Panc1 (cell line): Measurements from ENCODE around the gene SCN2A. TPM values are rescaled to one million over a fixed set of nuclear protein-coding genes. Genes with fewer than 3 reads are reported as not detected.

Experiments
- ATAC-seq: fragments of 200-7000 bp; cut with Tn5 transposase; 2 replicates; pipeline ENCODE4 v1.9.1; 2020; ENCODE audit warnings: mild to moderate bottlenecking, moderate library complexity
- BruUV-seq: library from RNA; stranded (reverse); fragments of 400-500 nt; replicated peaks from 2 replicates; lab custom pipeline; 2021; lab: Mats Ljungman, UMichigan
- CTCF ChIA-PET: fragments of 300-600 bp; sonication (Branson Sonifier 250); formaldehyde crosslinking; loops from one replicate; lab custom pipeline; 2022; ENCODE audit warnings: antibody characterized with exemption; lab: Charles Lee
- POLR2A ChIA-PET: fragments of 300-600 bp; sonication (Branson Sonifier 250); formaldehyde crosslinking; loops from one replicate; lab custom pipeline; 2022; ENCODE audit warnings: antibody characterized with exemption; lab: Charles Lee
- DNase-seq: peaks from one replicate; pipeline ENCODE4 v3.0.0-alpha.2; 2010; ENCODE audit warnings: low read depth, low spot score
- H3K27ac ChIP-seq: 2 replicates; pipeline ENCODE4 v1.5.1; 2011; ENCODE audit warnings: mild to moderate bottlenecking, low read length, inconsistent platforms
- H3K27me3 ChIP-seq: fragments of 200-500 bp; sonication (Bioruptor generic); 2 replicates; pipeline ENCODE4 v1.6.0; 2014; ENCODE audit warnings: low read length, inconsistent platforms; ENCODE audit not compliant: control insufficient read depth, insufficient read depth
- H3K36me3 ChIP-seq: fragments of 200-500 bp; sonication (Bioruptor generic); 2 replicates; pipeline ENCODE4 v1.5.1; 2014; ENCODE audit warnings: inconsistent platforms, mild to moderate bottlenecking, low read length, moderate library complexity; ENCODE audit not compliant: control insufficient read depth, insufficient read depth
- H3K4me1 ChIP-seq: 2 replicates; pipeline ENCODE4 v1.5.1; 2011; ENCODE audit warnings: inconsistent platforms, mild to moderate bottlenecking, low read length, moderate library complexity; ENCODE audit not compliant: control insufficient read depth, insufficient read depth
- H3K4me3 ChIP-seq, 2 experiments: 2 replicates each; pipeline ENCODE4 v1.5.1; 2011 to 2012; ENCODE audit warnings: low read depth in 2 of 2, low read length in 2 of 2, mild to moderate bottlenecking in 2 of 2, inconsistent platforms in 1 of 2, moderate library complexity in 1 of 2
- H3K9me3 ChIP-seq: fragments of 200-500 bp; sonication (Bioruptor generic); 2 replicates; pipeline ENCODE4 v1.5.1; 2014; ENCODE audit warnings: low read depth, mild to moderate bottlenecking, inconsistent platforms, low read length, moderate library complexity; ENCODE audit not compliant: control insufficient read depth, insufficient read depth
- POLR2AphosphoS5 ChIP-seq: IDR thresholded peaks from 2 replicates; pipeline ENCODE4 v1.6.1; 2012; ENCODE audit warnings: mild to moderate bottlenecking, low read depth, low read length, moderate library complexity
- SIN3A ChIP-seq: IDR thresholded peaks from 2 replicates; pipeline ENCODE4 v1.6.1; 2012; ENCODE audit warnings: low read depth, mild to moderate bottlenecking, low read length, moderate library complexity, borderline replicate concordance; ENCODE audit not compliant: insufficient read depth
- TCF7L2 ChIP-seq: IDR thresholded peaks from 2 replicates; pipeline ENCODE4 v1.6.1; 2011; ENCODE audit warnings: mild to moderate bottlenecking, low read depth, low read length, inconsistent platforms
- in situ Hi-C: cut with HindIII; loops from 2 replicates; pipeline ENCODE4 v1.10.0; 2016; ENCODE audit warnings: low sequenced_read_pairs, low pct_unique_long_range_greater_than_20kb
- intact Hi-C: fragments of 100-400 bp; cut with micrococcal nuclease; formaldehyde crosslinking; loops from one replicate; pipeline ENCODE4 v1.10.0; 2022; ENCODE audit not compliant: unreplicated experiment
- total RNA-seq: library from RNA; stranded (reverse); gene quantifications from one replicate; pipeline ENCODE4 v1.2.1, GENCODE V29; 2021; ENCODE audit not compliant: unreplicated experiment
- TF ChIP-seq, protein P1 (sequence below), 2 experiments: IDR thresholded peaks; 2 replicates each; pipeline ENCODE4 v1.6.1; 2011 to 2012; ENCODE audit warnings: low read depth in 2 of 2, control low read depth in 1 of 2, low read length in 1 of 2, mild to moderate bottlenecking in 1 of 2, moderate library complexity in 1 of 2; ENCODE audit not compliant: insufficient read depth in 1 of 2
- TF ChIP-seq, protein P2 (sequence below): fragments of 450-650 bp; IDR thresholded peaks from 2 replicates; pipeline ENCODE4 v1.5.1; 2017; ENCODE audit warnings: mild to moderate bottlenecking

SCN2A gene
- total RNA-seq, 1 experiment from 2014 or later = not detected

DNA sequence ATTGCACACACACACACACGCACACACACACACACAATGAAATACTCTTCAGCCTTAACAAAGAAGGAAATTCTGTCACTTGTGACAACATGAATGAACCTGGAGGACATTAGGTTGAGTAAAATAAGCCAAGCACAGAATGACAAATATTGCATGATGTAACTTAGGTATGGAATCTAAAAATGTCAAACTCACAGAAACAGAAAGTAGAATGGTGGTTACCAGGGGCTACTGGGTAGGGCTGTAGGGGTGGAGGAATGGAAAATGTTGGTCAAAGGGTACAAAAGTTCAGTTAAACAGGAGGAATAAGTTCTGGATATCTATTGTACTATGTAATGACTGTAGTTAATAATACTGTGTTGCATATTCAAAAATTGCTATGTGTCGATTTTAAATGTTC lies 29.5 kb downstream of the SCN2A start:
- CTCF ChIA-PET = no interaction called here
- TF ChIP-seq, protein P1, sequence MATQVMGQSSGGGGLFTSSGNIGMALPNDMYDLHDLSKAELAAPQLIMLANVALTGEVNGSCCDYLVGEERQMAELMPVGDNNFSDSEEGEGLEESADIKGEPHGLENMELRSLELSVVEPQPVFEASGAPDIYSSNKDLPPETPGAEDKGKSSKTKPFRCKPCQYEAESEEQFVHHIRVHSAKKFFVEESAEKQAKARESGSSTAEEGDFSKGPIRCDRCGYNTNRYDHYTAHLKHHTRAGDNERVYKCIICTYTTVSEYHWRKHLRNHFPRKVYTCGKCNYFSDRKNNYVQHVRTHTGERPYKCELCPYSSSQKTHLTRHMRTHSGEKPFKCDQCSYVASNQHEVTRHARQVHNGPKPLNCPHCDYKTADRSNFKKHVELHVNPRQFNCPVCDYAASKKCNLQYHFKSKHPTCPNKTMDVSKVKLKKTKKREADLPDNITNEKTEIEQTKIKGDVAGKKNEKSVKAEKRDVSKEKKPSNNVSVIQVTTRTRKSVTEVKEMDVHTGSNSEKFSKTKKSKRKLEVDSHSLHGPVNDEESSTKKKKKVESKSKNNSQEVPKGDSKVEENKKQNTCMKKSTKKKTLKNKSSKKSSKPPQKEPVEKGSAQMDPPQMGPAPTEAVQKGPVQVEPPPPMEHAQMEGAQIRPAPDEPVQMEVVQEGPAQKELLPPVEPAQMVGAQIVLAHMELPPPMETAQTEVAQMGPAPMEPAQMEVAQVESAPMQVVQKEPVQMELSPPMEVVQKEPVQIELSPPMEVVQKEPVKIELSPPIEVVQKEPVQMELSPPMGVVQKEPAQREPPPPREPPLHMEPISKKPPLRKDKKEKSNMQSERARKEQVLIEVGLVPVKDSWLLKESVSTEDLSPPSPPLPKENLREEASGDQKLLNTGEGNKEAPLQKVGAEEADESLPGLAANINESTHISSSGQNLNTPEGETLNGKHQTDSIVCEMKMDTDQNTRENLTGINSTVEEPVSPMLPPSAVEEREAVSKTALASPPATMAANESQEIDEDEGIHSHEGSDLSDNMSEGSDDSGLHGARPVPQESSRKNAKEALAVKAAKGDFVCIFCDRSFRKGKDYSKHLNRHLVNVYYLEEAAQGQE (IDR thresholded peaks at IDR 0.05; ENCODE audit: insufficient read depth in 1 of 2, low read depth in 2 of 2, low read length in 1 of 2) = no peak
- no peak for TF ChIP-seq SIN3A
- TF ChIP-seq TCF7L2 = no peak
- TF ChIP-seq, protein P2, sequence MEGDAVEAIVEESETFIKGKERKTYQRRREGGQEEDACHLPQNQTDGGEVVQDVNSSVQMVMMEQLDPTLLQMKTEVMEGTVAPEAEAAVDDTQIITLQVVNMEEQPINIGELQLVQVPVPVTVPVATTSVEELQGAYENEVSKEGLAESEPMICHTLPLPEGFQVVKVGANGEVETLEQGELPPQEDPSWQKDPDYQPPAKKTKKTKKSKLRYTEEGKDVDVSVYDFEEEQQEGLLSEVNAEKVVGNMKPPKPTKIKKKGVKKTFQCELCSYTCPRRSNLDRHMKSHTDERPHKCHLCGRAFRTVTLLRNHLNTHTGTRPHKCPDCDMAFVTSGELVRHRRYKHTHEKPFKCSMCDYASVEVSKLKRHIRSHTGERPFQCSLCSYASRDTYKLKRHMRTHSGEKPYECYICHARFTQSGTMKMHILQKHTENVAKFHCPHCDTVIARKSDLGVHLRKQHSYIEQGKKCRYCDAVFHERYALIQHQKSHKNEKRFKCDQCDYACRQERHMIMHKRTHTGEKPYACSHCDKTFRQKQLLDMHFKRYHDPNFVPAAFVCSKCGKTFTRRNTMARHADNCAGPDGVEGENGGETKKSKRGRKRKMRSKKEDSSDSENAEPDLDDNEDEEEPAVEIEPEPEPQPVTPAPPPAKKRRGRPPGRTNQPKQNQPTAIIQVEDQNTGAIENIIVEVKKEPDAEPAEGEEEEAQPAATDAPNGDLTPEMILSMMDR = no peak
- no peak for DNase-seq
- Histone ChIP-seq H3K36me3 (no peaks in the 10 kb centered on the region), H3K27me3 (no peaks in the 10 kb centered on the region), H3K9me3 (no peaks in the 10 kb centered on the region), H3K4me1 (no peaks in the 10 kb centered on the region), H3K27ac (no peak overlapping the region), H3K4me3 (no peak overlapping the region)
- no peak for ATAC-seq
- BruUV-seq = no TSS peak
- intact Hi-C loops (no loop called here), in situ Hi-C loops (no loop called here)
- POLR2A ChIA-PET = no interaction called here

DNA sequence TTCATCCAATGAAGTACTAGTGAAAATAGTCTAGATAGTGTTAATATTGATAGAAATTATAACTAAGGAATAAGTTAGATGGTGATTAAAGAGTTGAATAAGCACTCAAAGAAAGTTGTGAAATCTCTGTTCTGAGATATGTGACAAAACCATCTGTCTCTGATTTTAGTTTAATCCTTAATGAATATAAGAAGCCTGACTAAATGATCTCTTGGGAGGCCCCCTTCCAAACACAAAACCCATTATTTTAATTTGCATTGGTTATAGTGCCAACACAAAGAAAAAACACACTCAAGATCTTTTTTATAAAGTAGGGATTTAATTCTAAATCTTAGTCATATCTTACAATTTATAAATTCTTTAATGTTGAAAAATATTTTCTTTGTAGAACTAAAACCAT lies 34.0 kb downstream of the SCN2A start:
- Histone ChIP-seq H3K27ac (no peak overlapping the region), H3K27me3 (no peaks in the 10 kb centered on the region), H3K9me3 (no peaks in the 10 kb centered on the region), H3K4me1 (no peaks in the 10 kb centered on the region), H3K4me3 (no peak overlapping the region), H3K36me3 (no peaks in the 10 kb centered on the region)
- intact Hi-C loops = no loop called here
- no TSS peak for BruUV-seq
- DNase-seq (no peak), ATAC-seq (no peak)
- CTCF ChIA-PET = no interaction called here
- in situ Hi-C loops = no loop called here
- no peak for TF ChIP-seq TCF7L2
- TF ChIP-seq, protein P1 (IDR thresholded peaks at IDR 0.05; ENCODE audit: insufficient read depth in 1 of 2, low read depth in 2 of 2, low read length in 1 of 2) = no peak
- TF ChIP-seq SIN3A = no peak
- TF ChIP-seq POLR2AphosphoS5 = no peak
- TF ChIP-seq, protein P2 = no peak
- POLR2A ChIA-PET = no interaction called here
